ENCODE data around the gene ABCC10.
"Not testable (repeated sequence)": the region's sequence is repeated elsewhere in the genome, so short reads cannot be mapped to it uniquely, and the experiment has no call there.

The ABCC10 gene

GRCh38 chr6:43407296-43407695, 20.0 kb upstream of the ABCC10 start:
- no peak for DNase-seq (ENCODE audit: low read depth in 2 of 2)

- DNase-seq (ENCODE audit: low read depth in 2 of 2), result no peak
Observed at GRCh38 chr6:43408259-43408658, 19.1 kb upstream of the ABCC10 start.

GRCh38 chr6:43410776-43411175, 16.6 kb upstream of the ABCC10 start:
- not testable (repeated sequence) for DNase-seq (ENCODE audit: low read depth in 2 of 2)

GRCh38 chr6:43412541-43412940, 14.8 kb upstream of the ABCC10 start:
- DNase-seq (ENCODE audit: low read depth in 2 of 2), result no peak

GRCh38 chr6:43413002-43413401, 14.3 kb upstream of the ABCC10 start:
- DNase-seq (ENCODE audit: low read depth in 2 of 2), result no peak

- DNase-seq (ENCODE audit: low read depth in 2 of 2), result not testable (repeated sequence)
Observed at GRCh38 chr6:43415275-43415674, 12.1 kb upstream of the ABCC10 start.

GRCh38 chr6:43416935-43417334, 10.4 kb upstream of the ABCC10 start:
- no peak for DNase-seq (ENCODE audit: low read depth in 2 of 2)

- DNase-seq (ENCODE audit: low read depth in 2 of 2), result no peak
Observed at GRCh38 chr6:43420012-43420709, 7.2 kb upstream of the ABCC10 start.

- no peak for DNase-seq (ENCODE audit: low read depth in 2 of 2)
Observed at GRCh38 chr6:43421831-43422230, 5.5 kb upstream of the ABCC10 start.

GRCh38 chr6:43425083-43425482, 2.3 kb upstream of the ABCC10 start:
- not testable (repeated sequence) for DNase-seq (ENCODE audit: low read depth in 2 of 2)

GRCh38 chr6:43426928-43427405, 374 bp upstream of the ABCC10 start:
- DNase-seq (ENCODE audit: low read depth in 2 of 2), result no peak

GRCh38 chr6:43428112-43428570, 800 bp downstream of the ABCC10 start:
- DNase-seq (ENCODE audit: low read depth in 2 of 2), result no peak

GRCh38 chr6:43428874-43429273, 1.5 kb downstream of the ABCC10 start:
- no peak for DNase-seq (ENCODE audit: low read depth in 2 of 2)

GRCh38 chr6:43432009-43432945, 4.9 kb downstream of the ABCC10 start:
- no peak for DNase-seq (ENCODE audit: low read depth in 2 of 2)

- DNase-seq (ENCODE audit: low read depth in 2 of 2), result no peak
Observed at GRCh38 chr6:43433148-43433547, 5.8 kb downstream of the ABCC10 start.

- no peak for DNase-seq (ENCODE audit: low read depth in 2 of 2)
Observed at GRCh38 chr6:43434001-43434840, 6.9 kb downstream of the ABCC10 start.

GRCh38 chr6:43434943-43435342, 7.6 kb downstream of the ABCC10 start:
- no peak for DNase-seq (ENCODE audit: low read depth in 2 of 2)

GRCh38 chr6:43435682-43436437, 8.5 kb downstream of the ABCC10 start:
- no peak for DNase-seq (ENCODE audit: low read depth in 2 of 2)

- no peak for DNase-seq (ENCODE audit: low read depth in 2 of 2)
Observed at GRCh38 chr6:43436577-43437282, 9.4 kb downstream of the ABCC10 start.

GRCh38 chr6:43437700-43438099, 10.4 kb downstream of the ABCC10 start:
- DNase-seq (ENCODE audit: low read depth in 2 of 2), result no peak
